Activated naive CD4-positive, alpha-beta T cell treated with anti-CD3 and anti-CD28 coated beads, Interleukin-2, amount 50 U/mL, for 72 hours (primary cell): ENCODE results near the gene LILRA1. TPM values are rescaled to one million over a fixed set of nuclear protein-coding genes. Genes with fewer than 3 reads are reported as not detected.
"Not testable (repeated sequence)": the region's sequence is repeated elsewhere in the genome, so short reads cannot be mapped to it uniquely, and the experiment has no call there.

Source experiments
- ATAC-seq, 2 donors: fragments of 150-1000 bp; cut with Tn5 transposase; 2 replicates each; pipeline ENCODE4 v1.10.0; 2021; ENCODE audit warnings: mild to moderate bottlenecking in 2 of 2, moderate library complexity in 2 of 2
- DNase-seq, 2 donors: peaks; one replicate each; pipeline ENCODE4 v3.0.0; 2021 to 2022; ENCODE audit warnings: low spot score in 2 of 2
- H3K27ac Mint-ChIP-seq, 2 donors: one replicate each; pipeline ENCODE4 v1.8.0; 2022; ENCODE audit warnings: mild to moderate bottlenecking in 2 of 2, mixed read lengths in 2 of 2
- H3K36me3 Mint-ChIP-seq, 2 donors: one replicate each; pipeline ENCODE4 v1.8.0; 2022; ENCODE audit warnings: mixed read lengths in 2 of 2
- H3K9me3 Mint-ChIP-seq, 2 donors: one replicate each; pipeline ENCODE4 v1.8.0; 2022; ENCODE audit warnings: mixed read lengths in 2 of 2
- total RNA-seq, 2 donors: library from RNA; stranded (reverse); gene quantifications; one replicate each; pipeline ENCODE4 v1.2.3, GENCODE V29; 2022

LILRA1 gene
- total RNA-seq, result not detected

DNA sequence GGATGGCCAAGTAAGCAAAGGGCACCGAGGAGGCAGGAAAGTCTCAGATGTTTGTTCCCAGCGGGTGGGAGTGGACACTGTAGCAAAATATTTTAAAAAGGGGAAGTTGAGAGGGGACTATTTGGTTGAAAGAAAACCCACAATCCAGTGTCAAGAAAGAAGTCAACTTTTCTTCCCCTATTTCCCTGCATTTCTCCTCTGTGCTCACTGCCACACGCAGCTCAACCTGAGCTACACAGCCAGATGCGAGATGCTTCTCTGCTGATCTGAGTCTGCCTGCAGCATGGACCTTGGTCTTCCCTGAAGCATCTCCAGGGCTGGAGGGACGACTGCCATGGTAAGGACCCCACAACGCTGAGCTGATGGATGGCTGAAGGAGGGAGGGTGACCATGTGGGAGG, at the start of gene LILRA1:
LILRA1 (plus strand) TSS at position 188 of the 400 bp plus-strand sequence. CDS start 613 bp downstream, outside the sequence.
- not testable (repeated sequence) for H3K27ac Mint-ChIP-seq, H3K36me3 Mint-ChIP-seq, DNase-seq, ATAC-seq, H3K9me3 Mint-ChIP-seq

DNA sequence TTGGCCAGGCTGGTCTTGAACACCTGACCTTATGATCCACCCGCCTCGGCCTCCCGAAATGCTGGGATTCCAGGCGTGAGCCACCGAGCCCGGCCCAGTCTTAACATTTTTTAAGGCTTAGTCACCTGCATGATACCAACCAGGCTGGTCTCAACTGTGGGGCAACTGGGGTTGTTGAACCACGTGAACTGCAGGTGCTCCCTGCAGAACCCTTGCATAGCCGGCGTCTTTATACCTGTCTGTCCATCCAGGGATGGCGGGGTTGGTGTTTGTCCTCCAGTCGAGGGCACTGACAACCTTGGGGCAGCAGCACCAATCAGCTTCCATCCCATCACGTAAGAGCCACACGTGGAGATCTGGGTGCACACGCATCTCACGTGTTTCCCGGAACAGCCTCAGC, 44.6 kb upstream of the LILRA1 start:
- ATAC-seq, result no peak
- H3K9me3 Mint-ChIP-seq, result peaks cover 4 to 12% of the 10 kb centered on the region in 2 donors
- H3K36me3 Mint-ChIP-seq, result no peaks in the 10 kb centered on the region
- DNase-seq, result no peak
- no peak overlapping the region for H3K27ac Mint-ChIP-seq

GRCh38 chr19:54549224-54549623, 44.2 kb upstream of the LILRA1 start:
- H3K9me3 Mint-ChIP-seq, result peaks cover 4 to 12% of the 10 kb centered on the region in 2 donors
- no peaks in the 10 kb centered on the region for H3K36me3 Mint-ChIP-seq
- H3K27ac Mint-ChIP-seq, result no peak overlapping the region
- DNase-seq (no peak), ATAC-seq (no peak)

GRCh38 chr19:54551293-54551692, 42.1 kb upstream of the LILRA1 start:
- ATAC-seq, result no peak
- H3K36me3 Mint-ChIP-seq, result no peaks in the 10 kb centered on the region

GRCh38 chr19:54551950-54552912, 41.2 kb upstream of the LILRA1 start:
- ATAC-seq (no peak), DNase-seq (no peak)
- Mint-ChIP-seq H3K9me3 (peaks cover 4 to 7% of the 10 kb centered on the region in 2 donors), H3K36me3 (no peaks in the 10 kb centered on the region), H3K27ac (no peak overlapping the region)

More at GRCh38 chr19:54551293-54551692, 42.1 kb upstream of the LILRA1 start:
- H3K27ac Mint-ChIP-seq, result no peak overlapping the region
- H3K9me3 Mint-ChIP-seq, result peaks cover 4 to 7% of the 10 kb centered on the region in 2 donors
- no peak for DNase-seq

- H3K36me3 Mint-ChIP-seq, result no peaks in the 10 kb centered on the region
- ATAC-seq (no peak), DNase-seq (no peak)
- no peak overlapping the region for H3K27ac Mint-ChIP-seq
- H3K9me3 Mint-ChIP-seq, result peaks cover 4 to 7% of the 10 kb centered on the region in 2 donors
Measured at GRCh38 chr19:54552913-54553310, 40.5 kb upstream of the LILRA1 start.

DNA sequence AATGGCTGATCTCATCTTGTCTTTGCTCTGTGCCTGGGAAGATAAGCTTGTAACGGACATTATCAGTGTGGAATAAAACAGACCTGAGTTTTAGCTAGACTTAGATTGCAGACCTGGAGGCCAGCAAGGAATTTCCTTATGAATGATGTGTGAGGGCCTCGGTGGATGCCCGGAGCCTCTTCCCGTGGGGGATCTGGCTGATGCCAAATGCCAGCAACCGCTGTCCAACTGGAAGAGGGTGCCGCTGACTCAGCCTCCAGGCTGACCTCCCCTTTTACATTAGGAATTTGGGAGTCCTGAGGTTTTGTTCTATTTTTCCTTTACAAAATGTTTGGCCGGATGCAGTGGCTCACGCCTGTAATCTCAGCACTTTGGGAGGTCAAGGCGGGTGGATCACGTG, 39.4 kb upstream of the LILRA1 start:
- Mint-ChIP-seq H3K27ac (no peak overlapping the region), H3K9me3 (peaks cover 4 to 7% of the 10 kb centered on the region in 2 donors), H3K36me3 (no peaks in the 10 kb centered on the region)
- DNase-seq, result no peak
- no peak for ATAC-seq

- Mint-ChIP-seq H3K36me3 (no peaks in the 10 kb centered on the region), H3K27ac (no peak overlapping the region), H3K9me3 (peaks cover 4 to 7% of the 10 kb centered on the region in 2 donors)
- DNase-seq (no peak), ATAC-seq (no peak)
Measured at GRCh38 chr19:54554896-54555295, 38.5 kb upstream of the LILRA1 start.

GRCh38 chr19:54556194-54556593, 37.2 kb upstream of the LILRA1 start:
- ATAC-seq (no peak), DNase-seq (no peak)
- H3K27ac Mint-ChIP-seq, result no peak overlapping the region
- no peaks in the 10 kb centered on the region for H3K36me3 Mint-ChIP-seq
- peaks cover 4 to 7% of the 10 kb centered on the region in 2 donors for H3K9me3 Mint-ChIP-seq

DNA sequence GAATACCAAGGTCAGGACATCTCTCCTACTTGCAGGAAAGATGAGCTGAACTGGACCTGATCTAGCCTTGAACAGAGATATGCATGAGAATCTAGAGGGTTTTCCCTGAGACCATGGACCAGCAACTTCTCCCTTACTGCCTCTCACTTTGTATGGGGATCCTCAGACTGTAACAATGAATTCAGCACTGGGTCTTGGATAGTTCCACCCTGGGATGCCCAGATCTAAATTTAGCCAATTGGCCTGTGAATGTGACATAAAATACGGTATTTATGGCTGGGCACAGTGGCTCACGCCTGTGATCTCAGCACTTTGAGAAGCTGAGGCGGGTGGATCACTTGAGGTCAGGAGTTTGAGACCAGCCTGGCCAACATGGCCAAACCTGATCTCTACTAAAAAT, 35.1 kb upstream of the LILRA1 start:
- H3K27ac Mint-ChIP-seq, result no peak overlapping the region
- H3K9me3 Mint-ChIP-seq, result no peaks in the 10 kb centered on the region
- no peak for DNase-seq
- no peaks in the 10 kb centered on the region for H3K36me3 Mint-ChIP-seq
- ATAC-seq, result no peak

DNA sequence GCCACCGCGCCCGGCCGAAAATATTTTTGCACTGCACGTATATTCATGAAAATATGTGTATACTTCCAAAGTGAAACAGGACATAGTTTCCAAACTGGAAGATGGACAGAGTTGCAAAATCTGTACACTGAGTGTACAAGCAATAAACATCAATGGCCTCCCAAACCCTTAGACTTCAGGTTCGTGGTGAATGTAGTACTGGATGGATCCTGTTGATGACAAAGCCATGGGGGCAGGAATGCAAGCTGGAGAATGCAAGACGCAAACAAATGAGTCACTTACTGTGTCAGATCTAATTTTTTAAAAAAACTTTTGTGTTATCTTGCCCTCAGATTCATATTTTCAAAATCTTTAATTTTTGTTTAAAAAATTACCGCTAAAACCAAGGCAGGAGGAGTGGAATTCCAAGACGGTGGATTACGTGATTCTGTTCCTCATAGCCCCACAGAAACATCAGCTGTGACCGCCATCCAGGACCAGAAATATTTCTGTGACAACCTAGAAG, 32.5 kb upstream of the LILRA1 start:
- DNase-seq (no peak), ATAC-seq (no peak)
- no peaks in the 10 kb centered on the region for H3K9me3 Mint-ChIP-seq
- H3K36me3 Mint-ChIP-seq, result no peaks in the 10 kb centered on the region
- H3K27ac Mint-ChIP-seq, result no peak overlapping the region

DNA sequence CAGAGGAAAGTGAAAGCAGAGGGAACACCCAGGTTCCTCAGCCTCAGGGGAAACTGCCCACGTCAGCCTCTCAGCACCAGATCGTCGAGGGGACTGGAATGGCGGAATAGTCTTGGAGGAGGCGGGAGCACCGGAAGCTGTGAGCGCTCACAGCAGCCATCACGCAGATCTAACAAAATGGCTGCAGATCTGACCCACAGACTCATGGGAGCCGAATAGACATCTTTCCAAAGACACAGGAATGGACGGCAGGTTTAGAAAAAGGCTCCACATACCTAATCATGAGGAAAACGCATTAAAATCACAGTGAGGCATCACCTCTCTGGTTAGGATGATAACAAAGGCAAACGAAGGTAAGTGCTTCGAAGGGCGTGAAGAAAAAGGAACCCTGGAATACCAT, 31.6 kb upstream of the LILRA1 start:
- DNase-seq (no peak), ATAC-seq (no peak)
- Mint-ChIP-seq H3K27ac (no peak overlapping the region), H3K9me3 (no peaks in the 10 kb centered on the region), H3K36me3 (no peaks in the 10 kb centered on the region)

DNA sequence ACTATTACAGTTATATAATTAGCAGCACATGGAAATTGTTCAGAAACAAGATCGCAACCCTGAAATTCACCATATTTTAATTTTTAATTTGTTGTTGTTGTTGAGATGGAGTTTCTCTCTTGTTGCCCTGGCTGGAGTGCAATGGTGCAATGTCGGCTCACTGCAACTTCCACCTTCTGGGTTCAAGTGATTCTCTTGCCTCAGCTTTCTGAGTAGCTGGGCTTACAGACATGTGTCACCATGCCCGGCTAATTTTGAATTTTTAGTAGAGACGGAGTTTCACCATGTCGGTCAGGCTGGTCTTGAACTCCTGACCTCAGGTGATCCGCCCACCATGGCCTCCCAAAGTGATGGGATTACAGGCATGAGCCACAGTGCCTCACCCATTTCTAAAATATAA, 30.2 kb upstream of the LILRA1 start:
- not testable (repeated sequence) for DNase-seq, H3K9me3 Mint-ChIP-seq, H3K27ac Mint-ChIP-seq, ATAC-seq, H3K36me3 Mint-ChIP-seq

DNA sequence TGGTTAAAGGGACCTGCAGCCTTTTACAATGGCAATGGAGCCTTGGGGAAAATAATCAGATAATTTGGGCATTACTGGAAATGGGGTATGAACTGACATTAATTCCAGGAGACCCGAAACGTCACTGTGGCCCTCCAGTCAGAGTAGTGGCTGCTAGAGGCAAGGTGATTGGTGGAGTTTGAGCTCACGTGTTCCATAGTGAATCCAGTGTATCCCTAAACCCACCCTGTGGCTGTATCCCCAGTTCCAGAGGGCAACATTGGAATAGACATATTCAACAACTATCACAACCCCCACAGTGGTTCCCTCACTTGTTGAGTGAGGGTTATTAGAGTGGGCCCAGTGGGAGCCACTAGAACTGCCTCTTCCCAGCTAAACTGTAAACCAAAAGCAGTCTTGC, 23.1 kb upstream of the LILRA1 start:
- ATAC-seq (no peak), DNase-seq (no peak)
- Mint-ChIP-seq H3K9me3 (no peaks in the 10 kb centered on the region), H3K36me3 (no peaks in the 10 kb centered on the region), H3K27ac (no peak overlapping the region)

DNA sequence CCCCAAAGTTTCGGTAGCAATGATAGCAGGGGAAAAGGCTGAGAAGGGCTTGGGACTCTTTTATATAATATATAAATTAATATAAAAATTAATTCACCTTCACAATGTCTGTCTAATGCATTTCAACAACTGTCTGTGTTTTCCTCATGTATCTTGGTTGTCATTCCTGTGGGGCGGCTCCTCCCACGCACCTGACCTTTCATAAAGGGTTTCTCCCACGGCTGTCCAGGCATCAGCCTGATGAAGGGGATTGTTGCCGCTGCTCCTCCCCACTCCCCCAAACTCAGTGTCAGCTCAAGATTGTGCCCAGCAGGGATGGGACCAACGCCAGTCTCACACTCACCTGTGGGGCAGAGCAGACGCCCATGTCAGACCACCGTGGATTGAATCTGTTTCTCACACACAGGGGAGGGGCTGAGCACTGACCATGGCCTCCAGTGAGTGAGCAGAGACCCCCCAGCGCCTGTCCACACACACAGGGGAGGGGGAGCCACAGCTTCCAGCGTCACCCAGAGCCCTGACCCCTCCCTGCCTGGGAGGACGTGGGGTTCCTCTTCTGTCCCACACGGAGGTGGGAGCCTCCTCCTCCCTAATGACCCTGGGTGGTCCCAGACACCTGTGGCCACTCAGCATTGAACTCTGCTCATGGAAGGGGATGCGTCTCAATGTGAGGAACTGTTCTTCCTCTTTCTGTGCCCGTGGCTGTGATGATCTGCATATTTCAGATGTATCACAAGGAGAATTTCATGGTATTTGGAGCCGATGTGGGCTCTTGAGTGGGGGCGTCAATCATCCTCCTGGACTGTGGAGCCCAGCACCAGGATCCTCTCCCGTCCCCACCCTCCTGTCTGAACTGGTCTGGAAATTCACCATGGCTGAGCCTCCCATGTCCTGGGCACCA, 21.5 kb upstream of the LILRA1 start:
- not testable (repeated sequence) for H3K9me3 Mint-ChIP-seq, H3K36me3 Mint-ChIP-seq, H3K27ac Mint-ChIP-seq, DNase-seq, ATAC-seq

GRCh38 chr19:54572696-54573311, 20.6 kb upstream of the LILRA1 start:
- Mint-ChIP-seq H3K9me3 (no peaks in the 10 kb centered on the region), H3K36me3 (no peaks in the 10 kb centered on the region), H3K27ac (no peak overlapping the region)
- DNase-seq (no peak), ATAC-seq (no peak)
